Measurements from ENCODE around the gene IRX6.

The IRX6 gene

DNA sequence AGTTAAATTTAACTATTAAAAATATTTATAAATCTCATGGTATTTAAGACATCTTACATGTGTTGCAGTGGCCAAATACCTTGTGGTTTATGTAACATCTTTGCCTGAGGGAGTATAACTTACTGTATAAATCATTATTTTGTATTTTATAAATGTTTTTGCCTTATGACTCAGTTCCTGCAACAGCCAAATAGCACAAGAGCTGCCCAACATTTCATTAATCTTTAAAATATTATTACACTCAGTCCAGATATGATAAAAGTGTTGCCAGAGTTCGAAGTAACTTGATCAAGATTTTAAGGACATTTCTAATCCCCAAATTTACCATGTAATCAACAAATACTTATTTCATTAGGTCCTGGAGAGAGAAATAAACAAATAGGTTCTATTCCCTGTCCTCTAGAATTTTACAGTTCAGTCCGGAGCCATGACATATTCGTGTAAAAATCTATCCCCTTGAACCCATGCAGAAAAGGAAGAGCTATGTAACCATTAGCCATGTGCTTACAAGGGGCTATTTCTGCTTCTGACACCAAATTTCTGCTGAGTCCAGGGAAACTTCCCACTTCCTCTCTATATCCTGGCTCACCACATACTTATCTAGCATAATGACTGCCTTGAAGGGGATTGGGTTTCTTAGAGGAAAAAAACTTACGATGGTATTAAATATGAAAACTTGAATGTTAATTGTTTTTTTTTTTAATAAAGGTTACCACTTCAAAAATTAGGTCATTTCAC lies 44.0 kb downstream of the IRX6 start:
- no peak overlapping the region for H3K4me3 ChIP-seq (ENCODE audit: low read depth, low read length)
- no peaks in the 10 kb centered on the region for H3K4me1 ChIP-seq (ENCODE audit: control insufficient read depth, insufficient read depth, low read length, unreplicated experiment)
- no peak overlapping the region for H2AFZ ChIP-seq (ENCODE audit: low read length, unreplicated experiment)
- peaks cover 62% of the 10 kb centered on the region for H3K27me3 ChIP-seq (ENCODE audit: insufficient read depth, low read length)
- no peaks in the 10 kb centered on the region for H3K36me3 ChIP-seq (ENCODE audit: insufficient read depth, low read length)
- no peak overlapping the region for H3K27ac ChIP-seq (ENCODE audit: low read depth, low read length)
- no peaks in the 10 kb centered on the region for H3K79me2 ChIP-seq (ENCODE audit: control insufficient read depth, insufficient read depth, low read length, unreplicated experiment)

DNA sequence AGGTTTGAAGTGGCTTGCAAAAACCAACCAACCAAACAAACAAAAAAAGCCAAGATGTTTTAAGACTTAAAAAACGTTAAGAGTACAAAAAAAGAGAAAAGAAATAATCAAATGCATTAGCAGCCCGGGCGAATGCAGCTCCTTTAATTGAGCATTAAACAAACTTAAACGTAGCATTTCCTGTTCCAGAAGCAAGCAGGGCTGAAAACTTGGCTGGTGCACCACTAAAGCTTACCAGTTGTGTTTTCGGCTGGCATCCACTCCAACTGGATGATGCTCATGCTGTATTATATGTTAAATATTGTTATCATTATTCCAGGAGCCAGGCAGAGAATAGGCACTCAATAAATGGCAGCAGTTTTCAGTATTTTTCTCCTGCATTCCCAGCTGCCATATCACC lies 45.1 kb downstream of the IRX6 start:
- Histone ChIP-seq H3K27ac (ENCODE audit: low read depth, low read length) (no peak overlapping the region), H3K36me3 (ENCODE audit: insufficient read depth, low read length) (no peaks in the 10 kb centered on the region), H3K79me2 (ENCODE audit: control insufficient read depth, insufficient read depth, low read length, unreplicated experiment) (no peaks in the 10 kb centered on the region), H3K4me1 (ENCODE audit: control insufficient read depth, insufficient read depth, low read length, unreplicated experiment) (no peaks in the 10 kb centered on the region), H2AFZ (ENCODE audit: low read length, unreplicated experiment) (no peak overlapping the region), H3K27me3 (ENCODE audit: insufficient read depth, low read length) (peaks cover 61% of the 10 kb centered on the region), H3K4me3 (ENCODE audit: low read depth, low read length) (no peak overlapping the region)

DNA sequence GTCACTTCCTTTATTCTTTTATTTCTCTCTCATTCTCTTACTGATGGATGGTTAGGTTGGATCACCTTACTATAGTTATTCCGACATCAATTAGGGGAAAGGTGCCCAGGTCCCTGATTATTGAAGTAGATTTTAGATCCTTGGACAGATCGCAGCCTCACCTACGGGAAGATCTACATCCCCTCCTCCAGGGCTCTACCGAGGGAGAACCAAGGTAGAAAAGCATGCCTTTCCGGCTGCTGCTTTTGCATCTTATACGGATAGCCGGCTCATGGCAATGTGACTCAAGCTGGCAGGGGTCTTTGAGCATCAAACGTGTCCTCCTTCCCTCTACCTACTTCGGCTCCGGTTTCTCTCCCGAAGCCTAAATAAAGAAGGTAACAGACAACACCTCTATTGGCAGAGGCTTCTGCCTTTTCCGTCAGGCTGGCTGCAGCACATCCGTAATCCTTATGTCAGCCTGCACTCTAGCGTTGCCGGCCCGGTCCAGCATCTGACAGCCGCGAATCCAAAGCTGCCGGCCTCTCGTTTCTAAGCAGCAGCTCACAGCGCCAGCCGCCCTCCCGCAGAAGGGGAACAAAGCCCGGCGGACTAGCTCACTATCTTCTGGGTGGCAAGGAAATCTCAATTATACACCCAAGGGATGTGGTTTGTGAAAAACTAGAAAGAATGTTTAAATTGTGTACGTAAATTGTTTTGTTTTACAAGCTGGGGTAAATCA lies 46.9 kb downstream of the IRX6 start:
- no peak overlapping the region for H3K4me3 ChIP-seq (ENCODE audit: low read depth, low read length)
- no peak overlapping the region for H3K27ac ChIP-seq (ENCODE audit: low read depth, low read length)
- no peaks in the 10 kb centered on the region for H3K4me1 ChIP-seq (ENCODE audit: control insufficient read depth, insufficient read depth, low read length, unreplicated experiment)
- H3K79me2 ChIP-seq (ENCODE audit: control insufficient read depth, insufficient read depth, low read length, unreplicated experiment), result no peaks in the 10 kb centered on the region
- no peaks in the 10 kb centered on the region for H3K36me3 ChIP-seq (ENCODE audit: insufficient read depth, low read length)
- H3K27me3 ChIP-seq (ENCODE audit: insufficient read depth, low read length), result peaks cover 54% of the 10 kb centered on the region
- no peak overlapping the region for H2AFZ ChIP-seq (ENCODE audit: low read length, unreplicated experiment)

DNA sequence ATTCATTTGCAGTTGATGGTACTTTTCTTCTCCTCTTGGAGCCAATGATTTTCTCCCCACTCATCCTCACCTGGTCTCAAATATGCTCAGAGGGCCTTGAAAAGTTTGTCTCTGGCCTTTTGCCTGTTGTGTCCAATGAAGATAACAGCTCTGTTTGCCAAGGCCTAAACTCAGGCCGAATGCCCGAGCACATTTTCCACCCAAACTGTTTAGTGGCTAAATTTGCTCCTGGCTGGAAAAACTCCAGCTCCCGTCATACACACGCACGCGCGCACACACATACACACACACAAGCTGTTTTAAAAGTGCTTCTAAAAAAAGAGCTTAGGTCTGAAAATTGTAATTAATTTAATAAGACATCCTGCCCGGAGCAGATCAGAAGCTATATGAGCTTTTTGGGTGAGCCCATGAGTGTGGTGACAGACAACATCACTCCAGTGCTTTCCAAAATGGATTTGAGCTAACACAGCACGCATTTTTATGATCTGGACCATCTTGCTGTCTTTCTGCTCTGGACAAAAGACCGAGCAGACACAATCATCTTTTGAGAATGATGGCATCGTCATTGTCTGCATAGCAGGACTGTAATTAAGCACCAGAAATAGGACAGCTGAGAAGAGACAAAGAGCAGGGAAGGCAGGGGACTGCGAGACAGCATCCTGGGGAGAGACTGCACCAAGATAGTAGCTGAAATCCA lies 48.9 kb downstream of the IRX6 start:
- Histone ChIP-seq H3K4me1 (ENCODE audit: control insufficient read depth, insufficient read depth, low read length, unreplicated experiment) (no peaks in the 10 kb centered on the region), H3K36me3 (ENCODE audit: insufficient read depth, low read length) (no peaks in the 10 kb centered on the region), H2AFZ (ENCODE audit: low read length, unreplicated experiment) (no peak overlapping the region), H3K27ac (ENCODE audit: low read depth, low read length) (no peak overlapping the region), H3K4me3 (ENCODE audit: low read depth, low read length) (no peak overlapping the region), H3K27me3 (ENCODE audit: insufficient read depth, low read length) (peaks cover 41% of the 10 kb centered on the region), H3K79me2 (ENCODE audit: control insufficient read depth, insufficient read depth, low read length, unreplicated experiment) (no peaks in the 10 kb centered on the region)

DNA sequence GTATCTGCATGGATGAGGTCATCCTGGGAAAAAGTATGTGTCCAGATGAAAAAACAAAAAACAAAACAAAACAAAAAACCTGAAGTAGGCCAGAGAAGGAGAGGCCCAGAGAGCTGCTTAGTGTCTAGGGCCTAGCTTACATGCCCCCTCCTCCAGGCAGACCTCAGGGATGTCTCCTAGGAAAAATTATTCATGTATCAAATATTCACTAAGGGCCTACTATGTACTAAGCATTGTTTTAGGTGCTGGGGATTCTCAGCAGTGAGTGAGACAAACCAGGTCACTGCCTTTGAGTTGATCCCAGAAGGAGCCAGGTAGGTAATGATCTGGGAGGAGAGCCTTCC lies 49.5 kb downstream of the IRX6 start:
- Histone ChIP-seq H3K4me1 (ENCODE audit: control insufficient read depth, insufficient read depth, low read length, unreplicated experiment) (no peaks in the 10 kb centered on the region), H3K27me3 (ENCODE audit: insufficient read depth, low read length) (peaks cover 36% of the 10 kb centered on the region), H2AFZ (ENCODE audit: low read length, unreplicated experiment) (no peak overlapping the region), H3K36me3 (ENCODE audit: insufficient read depth, low read length) (no peaks in the 10 kb centered on the region), H3K4me3 (ENCODE audit: low read depth, low read length) (no peak overlapping the region), H3K79me2 (ENCODE audit: control insufficient read depth, insufficient read depth, low read length, unreplicated experiment) (no peaks in the 10 kb centered on the region), H3K27ac (ENCODE audit: low read depth, low read length) (no peak overlapping the region)

DNA sequence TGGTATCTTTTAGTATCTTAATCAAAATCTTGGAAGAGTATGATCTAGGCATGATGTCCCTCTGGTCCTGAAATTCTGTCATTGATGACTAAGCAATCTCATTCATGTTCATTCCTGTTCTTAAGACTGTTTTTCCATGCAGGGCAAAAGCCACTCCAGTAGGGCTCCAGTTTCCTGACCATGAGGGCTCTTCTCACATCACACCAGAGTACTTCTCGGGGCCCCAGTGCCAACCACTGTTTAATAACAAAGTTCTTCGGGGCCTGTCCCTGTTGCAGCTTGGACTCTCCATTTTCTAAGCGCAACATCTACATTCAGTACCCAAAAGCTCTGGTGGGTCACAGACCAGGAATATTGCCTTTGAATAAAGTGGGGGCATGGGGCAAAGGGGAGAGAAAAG lies 52.0 kb downstream of the IRX6 start:
- Histone ChIP-seq H3K36me3 (ENCODE audit: insufficient read depth, low read length) (no peaks in the 10 kb centered on the region), H3K4me3 (ENCODE audit: low read depth, low read length) (no peak overlapping the region), H2AFZ (ENCODE audit: low read length, unreplicated experiment) (no peak overlapping the region), H3K27me3 (ENCODE audit: insufficient read depth, low read length) (peaks cover 35% of the 10 kb centered on the region), H3K4me1 (ENCODE audit: control insufficient read depth, insufficient read depth, low read length, unreplicated experiment) (no peaks in the 10 kb centered on the region), H3K27ac (ENCODE audit: low read depth, low read length) (no peak overlapping the region), H3K79me2 (ENCODE audit: control insufficient read depth, insufficient read depth, low read length, unreplicated experiment) (no peaks in the 10 kb centered on the region)

DNA sequence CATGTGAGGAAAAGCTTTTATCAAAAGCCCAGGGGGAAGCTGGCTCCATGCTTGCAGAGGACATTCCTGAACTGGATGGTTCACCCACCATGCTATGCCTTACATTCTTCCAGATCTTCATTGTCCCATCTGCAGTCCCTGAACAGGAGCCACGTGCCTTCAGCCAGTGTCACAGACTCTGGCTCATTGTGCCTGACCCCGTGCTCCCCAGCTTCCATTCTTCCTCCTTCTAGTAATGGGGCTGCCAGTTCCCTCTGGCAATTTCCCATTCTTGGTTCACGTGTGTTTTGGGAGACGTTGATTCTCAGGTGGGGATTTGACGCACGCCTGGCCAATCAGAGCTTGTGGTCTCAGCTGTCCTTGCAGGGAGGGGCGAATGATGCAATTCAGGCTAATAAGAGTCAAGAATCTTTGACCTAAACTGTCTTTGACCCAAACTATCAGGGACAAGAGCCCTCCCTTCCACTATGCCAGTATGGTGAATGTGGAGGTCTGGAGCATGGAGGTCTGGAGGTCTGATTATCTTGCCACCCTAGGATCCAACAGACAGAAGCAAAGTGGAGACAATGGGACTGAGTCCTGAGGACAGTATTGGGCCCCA lies 52.7 kb downstream of the IRX6 start:
- Histone ChIP-seq H2AFZ (ENCODE audit: low read length, unreplicated experiment) (no peak overlapping the region), H3K27me3 (ENCODE audit: insufficient read depth, low read length) (peaks cover 32% of the 10 kb centered on the region), H3K27ac (ENCODE audit: low read depth, low read length) (no peak overlapping the region), H3K4me3 (ENCODE audit: low read depth, low read length) (no peak overlapping the region), H3K36me3 (ENCODE audit: insufficient read depth, low read length) (no peaks in the 10 kb centered on the region), H3K4me1 (ENCODE audit: control insufficient read depth, insufficient read depth, low read length, unreplicated experiment) (no peaks in the 10 kb centered on the region), H3K79me2 (ENCODE audit: control insufficient read depth, insufficient read depth, low read length, unreplicated experiment) (no peaks in the 10 kb centered on the region)

DNA sequence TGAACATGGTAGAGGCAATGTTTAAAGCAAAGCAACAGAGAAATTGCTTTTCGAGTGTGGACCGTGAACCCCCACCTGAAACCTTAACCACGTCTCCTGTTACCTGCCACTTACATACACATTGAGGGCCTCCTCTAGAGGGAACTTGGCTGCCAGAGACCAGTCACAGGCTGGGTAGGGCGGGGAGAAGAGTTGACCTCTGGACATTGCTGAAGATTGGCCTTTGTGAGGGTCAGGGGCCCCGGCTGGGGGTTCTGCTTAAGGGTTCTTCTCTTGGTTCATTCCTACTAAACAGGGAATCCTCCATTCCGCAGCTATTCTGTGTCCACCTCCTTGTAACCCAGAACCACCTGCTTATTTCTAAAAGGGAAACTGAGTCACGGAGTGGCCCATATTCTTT lies 53.8 kb downstream of the IRX6 start:
- no peak overlapping the region for H3K27ac ChIP-seq (ENCODE audit: low read depth, low read length)
- no peak overlapping the region for H2AFZ ChIP-seq (ENCODE audit: low read length, unreplicated experiment)
- H3K27me3 ChIP-seq (ENCODE audit: insufficient read depth, low read length), result peaks cover 26% of the 10 kb centered on the region
- no peaks in the 10 kb centered on the region for H3K36me3 ChIP-seq (ENCODE audit: insufficient read depth, low read length)
- H3K79me2 ChIP-seq (ENCODE audit: control insufficient read depth, insufficient read depth, low read length, unreplicated experiment), result no peaks in the 10 kb centered on the region
- no peak overlapping the region for H3K4me3 ChIP-seq (ENCODE audit: low read depth, low read length)
- H3K4me1 ChIP-seq (ENCODE audit: control insufficient read depth, insufficient read depth, low read length, unreplicated experiment), result no peaks in the 10 kb centered on the region

DNA sequence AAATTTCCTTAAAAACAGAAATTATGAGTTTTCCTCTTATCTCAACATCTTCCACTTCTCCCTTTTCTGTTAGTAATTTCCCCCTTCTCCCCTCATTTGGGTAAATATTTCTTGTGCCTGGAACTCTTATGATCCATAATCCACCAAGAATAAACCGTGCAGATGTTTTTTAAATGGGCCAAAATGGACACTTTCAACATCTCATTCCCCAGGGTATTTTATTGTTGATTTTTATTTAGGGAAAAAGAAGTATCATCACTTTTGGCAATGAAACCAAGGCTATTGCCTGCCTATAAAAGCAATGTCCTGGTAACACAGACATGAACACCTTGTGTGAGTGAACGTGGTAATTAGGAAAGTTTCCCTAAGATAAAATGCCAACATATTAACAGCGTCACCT lies 54.6 kb downstream of the IRX6 start:
- Histone ChIP-seq H3K27ac (ENCODE audit: low read depth, low read length) (no peak overlapping the region), H3K4me1 (ENCODE audit: control insufficient read depth, insufficient read depth, low read length, unreplicated experiment) (no peaks in the 10 kb centered on the region), H3K27me3 (ENCODE audit: insufficient read depth, low read length) (peaks cover 26% of the 10 kb centered on the region)

DNA sequence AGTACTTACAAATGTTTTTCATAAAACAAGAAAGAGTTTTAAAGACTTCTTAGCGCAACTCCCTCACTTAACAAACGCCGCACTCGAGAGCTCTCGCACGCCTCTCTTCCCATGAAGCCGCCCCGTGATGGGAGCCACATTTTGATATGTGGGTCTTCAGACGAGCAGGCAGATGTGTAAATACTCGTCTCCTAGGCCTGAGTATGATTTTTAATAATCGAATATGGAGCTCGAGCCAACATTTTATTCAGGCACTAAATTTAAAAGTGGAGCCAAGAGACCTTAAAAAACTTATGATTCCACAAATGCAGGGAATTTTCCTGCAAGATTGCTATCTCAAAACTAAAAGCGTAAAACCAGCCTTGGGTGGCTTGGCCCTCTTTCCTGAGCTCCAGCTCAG lies 55.4 kb downstream of the IRX6 start:
- H3K27ac ChIP-seq (ENCODE audit: low read depth, low read length), result no peak overlapping the region
- H3K4me3 ChIP-seq (ENCODE audit: low read depth, low read length), result no peak overlapping the region
- no peaks in the 10 kb centered on the region for H3K79me2 ChIP-seq (ENCODE audit: control insufficient read depth, insufficient read depth, low read length, unreplicated experiment)
- no peaks in the 10 kb centered on the region for H3K36me3 ChIP-seq (ENCODE audit: insufficient read depth, low read length)
- no peaks in the 10 kb centered on the region for H3K4me1 ChIP-seq (ENCODE audit: control insufficient read depth, insufficient read depth, low read length, unreplicated experiment)
- no peak overlapping the region for H2AFZ ChIP-seq (ENCODE audit: low read length, unreplicated experiment)
- peaks cover 26% of the 10 kb centered on the region for H3K27me3 ChIP-seq (ENCODE audit: insufficient read depth, low read length)

More for the DNA sequence above, 54.6 kb downstream of the IRX6 start:
- Histone ChIP-seq H3K79me2 (ENCODE audit: control insufficient read depth, insufficient read depth, low read length, unreplicated experiment) (no peaks in the 10 kb centered on the region), H2AFZ (ENCODE audit: low read length, unreplicated experiment) (no peak overlapping the region), H3K36me3 (ENCODE audit: insufficient read depth, low read length) (no peaks in the 10 kb centered on the region), H3K4me3 (ENCODE audit: low read depth, low read length) (no peak overlapping the region)

All from ACC112 (cell line).